HG02973 (cell line): ENCODE data around the gene PROM1.
A peak's percentile ranks its signal among the peaks of the same experiment; 100 is the strongest.

Experiments
- ATAC-seq: cut with Tn5 transposase; IDR thresholded peaks from one replicate; pipeline ENCODE4 v1.9.1; 2021; ENCODE audit warnings: moderate library complexity; ENCODE audit not compliant: unreplicated experiment

The PROM1 gene

DNA sequence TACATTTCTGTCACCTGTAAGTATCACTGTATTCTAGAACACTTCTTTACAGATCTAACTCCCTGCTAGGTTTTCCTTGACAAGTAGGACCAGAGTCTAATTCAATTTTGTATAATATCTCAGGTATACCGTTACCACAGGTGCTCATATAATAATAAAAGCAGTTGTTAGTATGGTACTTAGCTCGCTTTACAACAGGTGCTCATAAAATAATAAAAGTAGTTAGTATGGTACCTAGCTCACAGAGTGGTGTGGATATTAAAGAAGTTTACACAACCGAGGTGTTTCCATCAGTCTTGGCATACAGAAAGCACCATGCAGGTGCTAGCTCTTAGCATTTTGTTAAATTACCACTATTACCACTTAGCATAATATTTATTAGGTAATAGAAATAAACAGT lies 88.0 kb downstream of the PROM1 start:
- no peak for ATAC-seq

GRCh38 chr4:15992167-15992485 lies 91.7 kb downstream of the PROM1 start:
- ATAC-seq = no peak

GRCh38 chr4:15990570-15991285 lies 93.1 kb downstream of the PROM1 start:
- ATAC-seq = no peak

DNA sequence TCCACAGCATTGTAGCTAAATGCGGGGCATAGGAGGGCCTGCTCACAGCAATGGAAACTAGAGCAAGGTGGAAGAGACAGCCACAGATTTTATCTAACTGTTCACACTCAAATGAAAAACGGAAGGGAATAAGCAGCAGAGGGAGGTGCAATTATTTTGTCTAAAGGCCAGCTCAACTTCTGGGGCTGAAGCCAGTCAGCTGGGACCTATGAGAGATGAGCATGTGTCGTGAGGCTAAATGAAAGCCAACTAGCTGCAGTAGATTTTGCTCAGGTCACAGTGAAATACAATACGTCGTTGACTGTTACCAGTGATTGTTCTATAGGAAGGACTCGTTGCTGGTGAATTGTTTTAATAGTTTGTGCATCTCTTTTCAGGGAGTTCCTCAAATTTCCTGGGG lies 94.4 kb downstream of the PROM1 start:
- no peak for ATAC-seq

DNA sequence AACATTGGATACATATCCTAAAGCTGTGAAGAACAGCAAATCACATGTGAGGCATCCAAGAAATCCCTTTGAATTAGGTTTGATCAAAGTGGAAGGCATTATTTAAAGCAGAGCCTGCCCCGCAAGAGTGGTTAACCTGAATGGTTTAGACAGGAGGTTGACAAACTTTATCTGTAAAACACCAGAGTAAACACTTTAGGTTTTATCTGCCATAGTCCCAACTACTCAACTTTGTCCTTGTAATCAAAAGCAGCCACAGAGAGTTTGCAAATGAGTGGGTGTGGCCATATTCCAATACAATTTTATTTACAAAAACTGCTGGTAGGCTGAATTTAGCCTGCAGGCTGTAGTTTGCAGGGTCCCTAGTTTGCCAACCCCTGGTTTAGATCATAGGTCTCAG lies 95.6 kb downstream of the PROM1 start:
- no peak for ATAC-seq

DNA sequence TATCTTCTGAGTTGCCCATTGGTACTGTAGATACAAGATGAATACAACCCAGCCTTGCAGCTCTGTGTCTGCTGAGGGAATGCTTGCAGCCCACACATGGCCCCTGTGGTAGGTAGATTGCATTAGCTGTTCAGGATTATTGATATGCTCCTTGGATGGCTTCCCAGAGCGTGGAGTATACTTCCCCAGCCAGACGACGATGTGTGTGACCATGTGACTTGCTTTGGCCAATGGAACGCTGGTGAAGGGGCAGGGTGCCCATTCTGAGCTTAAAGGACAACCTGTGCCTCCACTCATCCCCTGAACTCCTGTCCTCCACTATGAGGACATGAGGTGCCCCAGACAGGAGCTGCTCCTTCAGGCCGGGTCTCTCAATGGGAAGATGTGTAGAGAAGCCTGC lies 96.9 kb downstream of the PROM1 start:
- no peak for ATAC-seq

GRCh38 chr4:15983610-15984009 lies 100.2 kb downstream of the PROM1 start:
- ATAC-seq = no peak

DNA sequence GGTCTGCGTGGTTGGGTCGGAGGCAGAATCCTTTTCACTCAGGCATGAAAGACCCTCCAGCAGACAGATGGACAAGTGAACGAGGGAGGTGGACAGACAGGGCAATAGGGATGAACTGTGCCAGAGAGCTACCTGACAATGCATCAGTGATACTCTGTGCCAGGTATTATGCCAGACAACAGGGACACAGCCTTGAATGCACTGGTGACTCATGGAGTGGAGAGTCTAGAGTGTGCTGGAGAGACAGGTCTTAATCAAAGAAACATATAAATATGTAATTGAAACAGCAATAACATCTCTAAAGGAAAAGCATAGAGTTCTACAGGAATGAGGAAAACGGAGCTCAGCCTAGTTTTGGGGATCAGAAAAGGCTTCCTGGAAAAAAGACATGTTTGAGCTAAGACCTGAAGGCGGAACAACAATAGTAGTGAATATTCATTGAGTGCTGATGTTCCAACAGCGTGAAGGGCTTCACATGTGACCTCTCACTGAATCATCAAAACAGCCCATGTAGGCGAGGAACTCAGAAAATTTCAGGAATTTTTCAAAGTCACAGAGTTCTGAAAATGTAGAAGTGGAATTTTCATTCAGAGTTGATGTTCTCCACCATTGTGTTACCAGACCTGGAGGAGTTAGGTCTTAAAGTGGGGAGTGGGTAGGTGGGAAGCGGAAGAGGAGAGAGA lies 100.8 kb downstream of the PROM1 start:
- ATAC-seq = no peak

DNA sequence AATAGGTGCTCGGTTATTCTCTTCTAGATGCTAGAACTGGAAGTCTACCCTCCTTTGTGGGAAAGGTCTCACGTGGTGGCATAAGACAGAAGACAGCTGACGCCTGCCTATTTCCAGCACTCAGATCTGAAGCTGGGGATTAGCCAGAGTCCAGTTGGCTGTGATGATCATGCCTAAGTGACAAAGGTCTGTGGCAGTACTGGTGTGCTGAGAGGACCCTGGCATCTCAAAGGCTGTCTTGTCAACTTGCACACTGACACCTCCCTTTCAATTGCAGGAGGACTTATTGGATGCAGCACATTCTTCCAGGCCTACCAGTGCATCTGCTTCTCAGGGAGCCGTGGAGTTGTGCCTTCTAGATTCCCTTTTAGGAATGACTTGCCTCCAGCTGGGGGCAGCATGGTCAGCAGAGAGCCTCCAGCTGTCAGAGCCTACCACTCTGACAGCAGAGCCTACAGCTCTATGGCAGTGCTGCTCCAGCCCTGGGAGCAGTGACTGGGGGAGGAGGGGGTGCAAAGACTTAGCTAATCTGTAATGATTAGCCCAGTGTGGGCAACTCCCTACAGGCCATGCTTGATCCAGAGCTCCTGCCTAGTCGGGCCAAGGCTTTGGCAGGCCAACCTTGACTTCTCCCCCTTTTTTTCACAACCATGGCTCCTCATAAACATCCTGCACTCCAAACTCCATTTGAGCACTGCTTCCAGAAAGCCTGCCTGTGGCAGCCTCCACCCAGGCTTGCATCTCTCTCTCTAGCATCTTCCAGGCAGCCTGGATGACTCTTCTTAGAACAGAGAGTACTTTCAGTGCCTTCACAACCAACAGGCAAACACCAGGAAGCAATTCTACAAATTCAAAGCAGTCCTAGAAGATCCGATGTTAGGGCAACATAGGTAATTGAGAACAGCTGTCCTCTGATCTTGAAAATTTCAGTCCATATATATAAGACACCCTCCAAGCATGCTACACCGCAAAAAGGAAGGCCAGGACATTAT lies 107.1 kb downstream of the PROM1 start:
- ATAC-seq = no peak

- no peak for ATAC-seq
Measured at GRCh38 chr4:15971068-15971801, 112.6 kb downstream of the PROM1 start.

- no peak for ATAC-seq
Measured at GRCh38 chr4:15968551-15969300, 115.1 kb downstream of the PROM1 start.

- ATAC-seq = no peak
Measured at GRCh38 chr4:15965325-15965724, 118.5 kb downstream of the PROM1 start.

DNA sequence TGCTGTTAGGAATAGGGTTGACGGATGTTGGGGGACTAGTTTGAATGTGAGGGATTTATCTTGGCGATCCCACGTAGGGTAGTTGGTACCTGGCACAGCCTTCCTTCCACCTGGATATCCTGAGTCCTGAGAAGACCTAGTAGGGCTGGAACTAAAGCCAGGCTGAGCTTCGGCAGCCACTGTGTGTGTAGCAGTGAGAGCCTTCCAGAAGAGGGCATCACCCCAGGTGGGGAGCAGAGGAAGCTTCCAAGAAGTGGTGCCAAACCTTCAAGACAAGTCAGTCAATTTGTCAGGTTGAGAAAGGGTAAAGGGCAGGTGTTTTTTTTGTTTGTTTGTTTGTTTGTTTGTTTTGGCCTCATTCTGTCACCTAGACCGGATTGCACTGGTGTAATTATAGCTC lies 119.7 kb downstream of the PROM1 start:
- ATAC-seq = no peak

- peak; percentile 90 for ATAC-seq
Measured at GRCh38 chr4:15963576-15963975, 120.2 kb downstream of the PROM1 start.

GRCh38 chr4:15963001-15963451 lies 120.8 kb downstream of the PROM1 start, which contains the start of gene FGFBP2:
FGFBP2 (minus strand) TSS chr4:15963175; CDS start chr4:15963129, 46 bp downstream.
- no peak for ATAC-seq

DNA sequence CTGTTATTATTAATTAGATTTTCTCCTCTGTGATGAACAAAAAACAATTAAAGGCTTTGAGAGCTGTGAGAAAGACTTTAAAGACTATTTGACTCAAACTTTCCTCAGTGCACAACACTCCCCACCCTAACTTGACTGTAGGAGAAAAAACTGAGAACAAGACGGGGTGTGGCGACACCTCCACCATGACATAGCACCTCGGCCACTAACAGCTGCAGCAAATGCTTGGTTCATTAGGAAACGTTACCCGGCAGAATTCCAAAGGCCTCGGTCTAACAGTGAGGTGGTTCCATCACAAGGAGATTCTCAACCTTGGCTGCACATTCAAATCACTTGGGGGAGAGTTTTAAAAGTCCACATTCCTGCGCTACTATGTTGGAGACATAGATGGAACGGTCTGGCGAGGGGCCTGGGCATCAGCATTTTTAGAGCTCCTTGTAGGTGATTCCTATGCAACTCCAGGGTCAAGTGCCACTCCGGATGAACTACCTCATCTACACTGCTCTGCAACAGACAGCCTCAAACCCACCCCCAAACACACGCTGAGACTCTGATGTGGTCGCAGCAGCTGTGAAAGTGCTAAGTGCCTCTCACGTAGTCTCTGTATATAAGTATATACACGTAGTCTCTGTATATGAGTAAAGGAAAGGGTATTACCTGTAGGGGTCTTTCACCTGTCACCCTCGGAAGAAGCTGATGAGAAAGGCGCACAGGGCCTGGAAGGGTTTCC lies 121.9 kb downstream of the PROM1 start:
- ATAC-seq = no peak

DNA sequence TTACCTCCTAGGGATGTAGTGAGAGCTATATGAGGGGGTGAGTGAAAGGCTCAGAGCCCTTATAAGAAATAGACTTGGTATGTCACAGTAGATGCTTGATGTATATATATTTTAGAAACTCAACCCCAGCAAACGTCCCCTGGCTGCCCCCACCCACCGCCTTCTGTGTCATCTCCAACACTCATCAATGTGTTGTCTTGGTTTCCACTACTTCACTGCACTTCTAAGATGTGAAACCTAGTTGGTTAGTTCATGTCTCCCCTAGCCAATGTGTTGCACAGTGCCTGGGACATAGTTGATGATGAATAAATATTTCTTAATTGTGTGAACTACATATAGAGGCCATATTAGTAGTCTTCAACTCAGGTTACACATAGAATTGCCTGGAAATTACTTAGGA lies 125.3 kb downstream of the PROM1 start:
- ATAC-seq = no peak

DNA sequence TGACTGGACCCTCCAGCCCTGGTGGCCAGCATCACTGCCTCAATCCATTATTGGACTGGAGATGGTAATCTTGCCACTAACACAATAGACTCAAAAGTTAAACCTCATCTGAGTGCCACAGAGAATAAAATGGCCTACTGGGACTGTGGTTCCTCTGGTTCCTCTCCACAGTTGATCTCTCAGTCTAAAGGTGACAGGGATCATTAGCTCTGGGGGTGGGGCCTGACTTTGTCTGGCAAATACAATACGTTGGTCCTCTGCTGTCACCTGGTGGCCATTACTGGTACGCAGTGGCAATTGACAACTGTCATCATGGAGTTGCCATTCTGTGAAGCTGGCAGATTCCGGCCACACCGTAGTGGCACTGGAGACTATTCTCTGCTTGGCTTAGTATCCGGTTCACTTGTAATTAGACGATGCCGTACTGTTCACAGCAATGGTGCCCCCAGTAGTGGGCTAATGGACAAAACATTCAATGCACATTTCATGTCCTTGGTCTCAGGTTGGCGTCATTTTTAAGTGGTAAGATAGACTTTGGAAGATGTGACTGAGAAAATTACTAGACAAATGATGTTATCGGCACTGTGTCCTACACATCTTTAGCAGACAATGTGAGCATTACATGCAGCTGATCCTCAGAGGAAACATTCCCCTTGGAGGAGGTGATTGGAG lies 127.5 kb downstream of the PROM1 start:
- peak; percentile 97 for ATAC-seq

GRCh38 chr4:15955670-15956069 lies 128.2 kb downstream of the PROM1 start:
- no peak for ATAC-seq
